A549 (cell line): ENCODE results near the gene DYNC1I1.

ENCODE experiments used
- CBX2 ChIP-seq: fragments of 200-600 bp; sonication (generic); IDR thresholded peaks from 2 replicates; pipeline ENCODE4 v1.6.1; 2016; ENCODE audit warnings: low read depth, mild to moderate bottlenecking, borderline replicate concordance
- ELK1 ChIP-seq: fragments of 150-350 bp; IDR thresholded peaks from 2 replicates; pipeline ENCODE4 v1.6.1; 2014; ENCODE audit warnings: low read depth, mild to moderate bottlenecking, low read length
- FOXS1 ChIP-seq: fragments of 250-450 bp; sonication (Bioruptor Pico); IDR thresholded peaks from 2 replicates; pipeline ENCODE4 v1.5.0; 2020; ENCODE audit warnings: mild to moderate bottlenecking, moderate library complexity
- MAX ChIP-seq: IDR thresholded peaks from 2 replicates; pipeline ENCODE4 v1.6.1; 2012
- MYC ChIP-seq: IDR thresholded peaks from 2 replicates; pipeline ENCODE4 v1.6.1; 2012; ENCODE audit warnings: mild to moderate bottlenecking, inconsistent platforms, low read length, improper control_type of control experiment, borderline replicate concordance
- PBX3 ChIP-seq: IDR thresholded peaks from 2 replicates; pipeline ENCODE4 v1.6.1; 2012
- POLR2A ChIP-seq: IDR thresholded peaks from 2 replicates; pipeline ENCODE4 v1.6.1; 2012; ENCODE audit warnings: mild to moderate bottlenecking, low read length
- TP53 ChIP-seq: fragments of 250-450 bp; sonication (Bioruptor Pico); IDR thresholded peaks from 2 replicates; pipeline ENCODE4 v1.5.0; 2021; ENCODE audit warnings: mild to moderate bottlenecking, moderate library complexity
- TF ChIP-seq, protein P1 (sequence below): fragments of >200 bp; sonication (Bioruptor Twin); formaldehyde crosslinking; IDR thresholded peaks from 3 replicates; pipeline ENCODE4 v1.5.1; 2016

DNA sequence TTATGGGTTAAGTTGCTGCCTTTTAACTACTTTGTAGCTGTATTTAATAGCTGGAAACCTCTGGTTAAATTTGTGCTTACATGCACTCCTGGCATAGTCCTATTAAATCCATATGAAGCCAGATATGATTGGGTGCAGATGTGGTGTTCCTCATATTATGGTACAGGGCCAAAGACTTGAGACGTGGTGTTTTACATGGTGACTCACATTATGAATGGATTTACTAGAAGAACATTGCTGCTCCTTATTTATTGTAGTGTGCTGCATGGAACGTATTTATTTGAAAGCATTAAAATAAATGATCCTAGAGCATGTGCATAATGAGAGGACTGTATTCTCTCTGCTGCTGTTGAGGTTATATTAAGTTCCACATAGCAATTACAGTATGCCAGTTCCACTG lies 325.5 kb downstream of the DYNC1I1 start:
- TF ChIP-seq TP53 (CRISPR knock-in tag) (no peak), MAX (no peak), ELK1 (no peak), MYC (no peak), CBX2 (no peak), FOXS1 (CRISPR knock-in tag) (no peak), POLR2A (no peak), PBX3 (no peak)
- TF ChIP-seq, protein P1, sequence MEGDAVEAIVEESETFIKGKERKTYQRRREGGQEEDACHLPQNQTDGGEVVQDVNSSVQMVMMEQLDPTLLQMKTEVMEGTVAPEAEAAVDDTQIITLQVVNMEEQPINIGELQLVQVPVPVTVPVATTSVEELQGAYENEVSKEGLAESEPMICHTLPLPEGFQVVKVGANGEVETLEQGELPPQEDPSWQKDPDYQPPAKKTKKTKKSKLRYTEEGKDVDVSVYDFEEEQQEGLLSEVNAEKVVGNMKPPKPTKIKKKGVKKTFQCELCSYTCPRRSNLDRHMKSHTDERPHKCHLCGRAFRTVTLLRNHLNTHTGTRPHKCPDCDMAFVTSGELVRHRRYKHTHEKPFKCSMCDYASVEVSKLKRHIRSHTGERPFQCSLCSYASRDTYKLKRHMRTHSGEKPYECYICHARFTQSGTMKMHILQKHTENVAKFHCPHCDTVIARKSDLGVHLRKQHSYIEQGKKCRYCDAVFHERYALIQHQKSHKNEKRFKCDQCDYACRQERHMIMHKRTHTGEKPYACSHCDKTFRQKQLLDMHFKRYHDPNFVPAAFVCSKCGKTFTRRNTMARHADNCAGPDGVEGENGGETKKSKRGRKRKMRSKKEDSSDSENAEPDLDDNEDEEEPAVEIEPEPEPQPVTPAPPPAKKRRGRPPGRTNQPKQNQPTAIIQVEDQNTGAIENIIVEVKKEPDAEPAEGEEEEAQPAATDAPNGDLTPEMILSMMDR = no peak
